ENCODE results near the gene FAM193B. TPM values are rescaled to one million over a fixed set of nuclear protein-coding genes. Genes with fewer than 3 reads are reported as not detected.

FAM193B gene
- total RNA-seq, 1 experiment from 2014 or later = 17.4 TPM

- peak; percentile 99 for DNase-seq (ENCODE audit: low read depth)
Measured at GRCh38 chr5:177516601-177517568, 37.5 kb downstream of the FAM193B start, which contains the start of gene DDX41. Gene DDX41, minus strand, starts transcription at chr5:177516961. Its CDS starts 16 bp downstream, at chr5:177516945.

- no peak for DNase-seq (ENCODE audit: low read depth)
Measured at GRCh38 chr5:177515580-177515979, 38.8 kb downstream of the FAM193B start.

- no peak for DNase-seq (ENCODE audit: low read depth)
Measured at GRCh38 chr5:177514541-177514940, 39.8 kb downstream of the FAM193B start.

- DNase-seq (ENCODE audit: low read depth) = no peak
Measured at GRCh38 chr5:177513500-177513899, 40.9 kb downstream of the FAM193B start.

- DNase-seq (ENCODE audit: low read depth) = no peak
Measured at GRCh38 chr5:177512736-177513380, 41.5 kb downstream of the FAM193B start.

- no peak for DNase-seq (ENCODE audit: low read depth)
Measured at GRCh38 chr5:177511796-177512675, 42.3 kb downstream of the FAM193B start.

- no peak for DNase-seq (ENCODE audit: low read depth)
Measured at GRCh38 chr5:177511181-177511580, 43.2 kb downstream of the FAM193B start.

GRCh38 chr5:177510567-177511053, 43.8 kb downstream of the FAM193B start:
- no peak for DNase-seq (ENCODE audit: low read depth)

GRCh38 chr5:177509991-177510566, 44.3 kb downstream of the FAM193B start:
- no peak for DNase-seq (ENCODE audit: low read depth)

GRCh38 chr5:177509381-177509951, 44.9 kb downstream of the FAM193B start, which contains the start of gene DOK3:
Gene DOK3, minus strand, starts transcription at chr5:177509826. Its CDS starts 286 bp downstream, at chr5:177509540.
- no peak for DNase-seq (ENCODE audit: low read depth)

GRCh38 chr5:177508837-177509236, 45.5 kb downstream of the FAM193B start:
- no peak for DNase-seq (ENCODE audit: low read depth)

- no peak for DNase-seq (ENCODE audit: low read depth)
Measured at GRCh38 chr5:177508221-177508611, 46.1 kb downstream of the FAM193B start.

- no peak for DNase-seq (ENCODE audit: low read depth)
Measured at GRCh38 chr5:177507596-177508220, 46.7 kb downstream of the FAM193B start.

GRCh38 chr5:177507165-177507564, 47.2 kb downstream of the FAM193B start:
- DNase-seq (ENCODE audit: low read depth) = no peak

GRCh38 chr5:177505075-177505474, 49.3 kb downstream of the FAM193B start:
- DNase-seq (ENCODE audit: low read depth) = no peak

- DNase-seq (ENCODE audit: low read depth) = no peak
Measured at GRCh38 chr5:177504086-177505056, 50.0 kb downstream of the FAM193B start.

- no peak for DNase-seq (ENCODE audit: low read depth)
Measured at GRCh38 chr5:177503351-177504085, 50.8 kb downstream of the FAM193B start.

- DNase-seq (ENCODE audit: low read depth) = no peak
Measured at GRCh38 chr5:177502886-177503285, 51.5 kb downstream of the FAM193B start.
